COLO668 (cell line): ENCODE results near the gene ARF1.
A peak's percentile ranks its signal among the peaks of the same experiment; 100 is the strongest.

Experiments
- DNase-seq: peaks from one replicate; lab custom pipeline; 2025; ENCODE audit not compliant: unreplicated experiment; lab: John Stamatoyannopoulos, UW

The ARF1 gene

GRCh38 chr1:228085287-228085951 is 2.9 kb downstream of the ARF1 start:
- peak; percentile 25 for DNase-seq

GRCh38 chr1:228087771-228088251 is 5.3 kb downstream of the ARF1 start:
- DNase-seq = no peak

GRCh38 chr1:228088586-228089498 is 6.3 kb downstream of the ARF1 start:
- DNase-seq = no peak

- no peak for DNase-seq
Measured at GRCh38 chr1:228089519-228090380, 7.2 kb downstream of the ARF1 start.

- DNase-seq = peak; percentile 45
Measured at GRCh38 chr1:228090613-228091081, 8.1 kb downstream of the ARF1 start.

GRCh38 chr1:228091084-228091483 is 8.6 kb downstream of the ARF1 start:
- no peak for DNase-seq

- no peak for DNase-seq
Measured at GRCh38 chr1:228092342-228093049, 10.0 kb downstream of the ARF1 start.

GRCh38 chr1:228093050-228093906 is 10.8 kb downstream of the ARF1 start:
- DNase-seq = no peak

- DNase-seq = no peak
Measured at GRCh38 chr1:228094432-228095016, 12.0 kb downstream of the ARF1 start.

- no peak for DNase-seq
Measured at GRCh38 chr1:228095161-228095560, 12.7 kb downstream of the ARF1 start.

GRCh38 chr1:228095938-228096337 is 13.4 kb downstream of the ARF1 start:
- DNase-seq = no peak

GRCh38 chr1:228096416-228097332 is 14.2 kb downstream of the ARF1 start:
- no peak for DNase-seq

GRCh38 chr1:228097333-228098081 is 15.0 kb downstream of the ARF1 start:
- no peak for DNase-seq

- no peak for DNase-seq
Measured at GRCh38 chr1:228098323-228098931, 15.9 kb downstream of the ARF1 start.

GRCh38 chr1:228099331-228099732 is 16.8 kb downstream of the ARF1 start:
- DNase-seq = no peak

GRCh38 chr1:228100822-228101613 is 18.5 kb downstream of the ARF1 start:
- DNase-seq = no peak
